Gastrocnemius medialis (tissue), 4 donors: ENCODE results near the gene MT1HL1. TPM values are rescaled to one million over a fixed set of nuclear protein-coding genes. Genes with fewer than 3 reads are reported as not detected.

Experiments used
- ATAC-seq, 2 donors: fragments of 150-250 bp; one replicate each; pipeline ENCODE4 v1.9.1; 2016
- DNase-seq, 2 donors: peaks; one replicate each; pipeline ENCODE4 v3.0.0-alpha.2; 2019
- H3K27ac ChIP-seq, 4 donors: fragments of 200-600 bp; sonication (generic); 1 replicate in 1 of 4; 2 replicates in 3 of 4; pipeline ENCODE4 v1.5.1; 2016 to 2018; ENCODE audit warnings: mild to moderate bottlenecking in 2 of 4, moderate library complexity in 1 of 4
- H3K27me3 ChIP-seq, 3 donors: fragments of 200-600 bp; sonication (generic) in 2 of 3; 1 replicate in 1 of 3; 2 replicates in 2 of 3; pipeline versions ENCODE4 v1.5.1 to v1.6.0; 2016 to 2019; ENCODE audit warnings: mild to moderate bottlenecking in 1 of 3, moderate library complexity in 1 of 3
- H3K36me3 ChIP-seq, 2 donors: fragments of 200-600 bp; sonication (generic) in 1 of 2; one replicate each; pipeline ENCODE4 v1.5.1; 2017 to 2018
- H3K4me1 ChIP-seq, 2 donors: fragments of 200-600 bp; sonication (generic) in 1 of 2; one replicate each; pipeline ENCODE4 v1.5.1; 2016 to 2017; ENCODE audit warnings: mild to moderate bottlenecking in 2 of 2
- H3K4me3 ChIP-seq, 4 donors: fragments of 200-600 bp; sonication (generic) in 3 of 4; 1 replicate in 1 of 4; 2 replicates in 3 of 4; pipeline ENCODE4 v1.5.1; 2016 to 2019; ENCODE audit warnings: mild to moderate bottlenecking in 2 of 4
- H3K9me3 ChIP-seq, 3 donors: fragments of 200-600 bp; sonication (generic) in 2 of 3; 1 replicate in 1 of 3; 2 replicates in 2 of 3; pipeline ENCODE4 v1.5.1; 2016 to 2019
- POLR2A ChIP-seq, 2 donors: fragments of 450-650 bp; IDR thresholded peaks; one replicate each; pipeline ENCODE4 v1.6.1; 2017; ENCODE audit warnings: antibody characterized with exemption in 2 of 2, mild to moderate bottlenecking in 2 of 2, moderate library complexity in 2 of 2
- in situ Hi-C, 4 donors: fragments of 200-750 bp; cut with MboI; loops; one replicate each; pipeline versions ENCODE4 v1.15.0 to v1.8.0; 2017; ENCODE audit warnings: low sequenced_read_pairs in 4 of 4
- intact Hi-C: fragments of 100-400 bp; cut with DNase I; formaldehyde crosslinking; loops from one replicate; pipeline ENCODE4 v1.15.1; 2023; ENCODE audit warnings: low total_unique reads
- total RNA-seq, 4 donors: library from RNA; depleted of rRNA; stranded (reverse); fragments of >200 nt; gene quantifications; one replicate each; pipeline versions ENCODE4 v1.1.0 to v1.2.3, GENCODE V29; 2016
- TF ChIP-seq, protein P1 (sequence below), 5 experiments: fragments of 450-650 bp in 3 of 5; fragments of 200-600 bp in 2 of 5; sonication (generic) in 2 of 5; IDR thresholded peaks in 4 of 5; conservative IDR thresholded peaks in 1 of 5; 1 replicate in 4 of 5; 2 replicates in 1 of 5; pipeline ENCODE4 v1.5.1; 2016 to 2019; ENCODE audit warnings: antibody characterized with exemption in 5 of 5, mild to moderate bottlenecking in 3 of 5, moderate library complexity in 3 of 5

Gene MT1HL1
- total RNA-seq, 4 donors from 2014 or later, result not detected

DNA sequence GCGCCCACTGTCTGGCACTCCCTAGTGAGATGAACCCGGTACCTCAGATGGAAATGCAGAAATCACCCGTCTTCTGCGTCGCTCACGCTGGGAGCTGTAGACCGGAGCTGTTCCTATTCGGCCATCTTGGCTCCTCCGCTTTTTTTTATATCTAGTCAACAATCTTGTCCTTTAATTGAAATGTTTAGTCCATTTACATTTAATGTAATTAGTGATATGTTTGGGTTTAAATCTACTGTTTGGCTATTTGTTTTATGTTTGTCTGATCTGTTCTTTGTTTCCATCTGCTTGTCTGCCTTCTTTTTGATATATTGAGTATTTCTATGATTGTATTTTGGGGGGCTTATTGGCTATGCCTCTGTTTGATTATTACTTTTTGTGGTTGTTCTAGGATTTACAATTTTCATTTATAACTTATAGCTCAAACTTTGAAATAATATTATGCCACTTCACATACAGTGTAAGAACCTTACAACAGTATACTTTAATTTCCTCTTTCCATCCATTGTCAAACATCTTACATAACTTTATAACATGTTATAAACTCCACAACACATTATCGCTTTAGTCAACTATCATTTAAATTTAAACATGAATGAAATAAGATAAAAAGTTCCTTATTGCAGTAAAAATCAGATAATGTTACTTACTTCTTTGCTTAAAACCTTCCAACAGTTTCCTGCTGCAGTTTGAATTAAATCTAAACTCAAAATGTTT is 21.3 kb upstream of the MT1HL1 start:
- H3K36me3 ChIP-seq, result no peaks in the 10 kb centered on the region
- intact Hi-C loops (no loop called here), in situ Hi-C loops (no loop called here)
- H3K27me3 ChIP-seq, result peaks cover 0 to 3% (median 0%) of the 10 kb centered on the region in 3 donors
- H3K9me3 ChIP-seq, result no peaks in the 10 kb centered on the region
- H3K27ac ChIP-seq, result no peak overlapping the region
- no peak for ATAC-seq
- no peak overlapping the region for H3K4me3 ChIP-seq
- TF ChIP-seq, protein P1, sequence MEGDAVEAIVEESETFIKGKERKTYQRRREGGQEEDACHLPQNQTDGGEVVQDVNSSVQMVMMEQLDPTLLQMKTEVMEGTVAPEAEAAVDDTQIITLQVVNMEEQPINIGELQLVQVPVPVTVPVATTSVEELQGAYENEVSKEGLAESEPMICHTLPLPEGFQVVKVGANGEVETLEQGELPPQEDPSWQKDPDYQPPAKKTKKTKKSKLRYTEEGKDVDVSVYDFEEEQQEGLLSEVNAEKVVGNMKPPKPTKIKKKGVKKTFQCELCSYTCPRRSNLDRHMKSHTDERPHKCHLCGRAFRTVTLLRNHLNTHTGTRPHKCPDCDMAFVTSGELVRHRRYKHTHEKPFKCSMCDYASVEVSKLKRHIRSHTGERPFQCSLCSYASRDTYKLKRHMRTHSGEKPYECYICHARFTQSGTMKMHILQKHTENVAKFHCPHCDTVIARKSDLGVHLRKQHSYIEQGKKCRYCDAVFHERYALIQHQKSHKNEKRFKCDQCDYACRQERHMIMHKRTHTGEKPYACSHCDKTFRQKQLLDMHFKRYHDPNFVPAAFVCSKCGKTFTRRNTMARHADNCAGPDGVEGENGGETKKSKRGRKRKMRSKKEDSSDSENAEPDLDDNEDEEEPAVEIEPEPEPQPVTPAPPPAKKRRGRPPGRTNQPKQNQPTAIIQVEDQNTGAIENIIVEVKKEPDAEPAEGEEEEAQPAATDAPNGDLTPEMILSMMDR (IDR thresholded peaks at IDR 0.05 in 4 of 5, conservative IDR thresholded peaks at IDR 0.05 in 1 of 5), result no peak
- no peak for TF ChIP-seq POLR2A (IDR thresholded peaks at IDR 0.05)
- DNase-seq, result no peak
- H3K4me1 ChIP-seq, result no peaks in the 10 kb centered on the region

DNA sequence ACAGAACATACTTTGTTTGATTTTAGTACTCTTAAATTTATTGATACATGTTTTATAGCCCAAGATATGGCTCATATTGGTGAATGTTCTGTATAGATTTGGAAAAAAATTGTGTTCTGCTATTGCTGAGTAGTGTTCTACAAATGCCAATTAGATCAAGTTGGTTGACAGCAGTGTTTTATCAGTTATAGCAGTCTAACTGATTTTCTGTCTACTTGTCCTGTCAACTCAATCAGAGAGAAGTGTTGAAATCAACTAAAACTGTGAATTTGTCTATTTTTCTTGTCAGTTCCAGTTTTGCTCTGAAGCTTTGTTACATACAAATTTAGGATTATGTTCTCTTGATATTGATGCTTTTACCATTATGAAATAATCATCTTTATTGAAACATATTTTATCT is 14.7 kb upstream of the MT1HL1 start:
- no peak for ATAC-seq
- intact Hi-C loops, result no loop called here

GRCh38 chr1:237016626-237017025 is 12.4 kb upstream of the MT1HL1 start:
- ATAC-seq (no peak), DNase-seq (no peak)
- Histone ChIP-seq H3K9me3 (no peaks in the 10 kb centered on the region), H3K36me3 (no peaks in the 10 kb centered on the region), H3K27me3 (no peaks in the 10 kb centered on the region), H3K4me3 (no peak overlapping the region), H3K27ac (no peak overlapping the region), H3K4me1 (no peaks in the 10 kb centered on the region)
- intact Hi-C loops (no loop called here), in situ Hi-C loops (no loop called here)
- TF ChIP-seq, protein P1 (IDR thresholded peaks at IDR 0.05 in 4 of 5, conservative IDR thresholded peaks at IDR 0.05 in 1 of 5), result no peak
- no peak for TF ChIP-seq POLR2A (IDR thresholded peaks at IDR 0.05)

More for the DNA sequence above, 14.7 kb upstream of the MT1HL1 start:
- no peak overlapping the region for H3K4me3 ChIP-seq
- no peak overlapping the region for H3K27ac ChIP-seq
- TF ChIP-seq, protein P1 (IDR thresholded peaks at IDR 0.05 in 4 of 5, conservative IDR thresholded peaks at IDR 0.05 in 1 of 5), result no peak
- DNase-seq, result no peak
- no peaks in the 10 kb centered on the region for H3K36me3 ChIP-seq
- no peaks in the 10 kb centered on the region for H3K9me3 ChIP-seq
- in situ Hi-C loops, result no loop called here
- no peaks in the 10 kb centered on the region for H3K4me1 ChIP-seq
- no peaks in the 10 kb centered on the region for H3K27me3 ChIP-seq

DNA sequence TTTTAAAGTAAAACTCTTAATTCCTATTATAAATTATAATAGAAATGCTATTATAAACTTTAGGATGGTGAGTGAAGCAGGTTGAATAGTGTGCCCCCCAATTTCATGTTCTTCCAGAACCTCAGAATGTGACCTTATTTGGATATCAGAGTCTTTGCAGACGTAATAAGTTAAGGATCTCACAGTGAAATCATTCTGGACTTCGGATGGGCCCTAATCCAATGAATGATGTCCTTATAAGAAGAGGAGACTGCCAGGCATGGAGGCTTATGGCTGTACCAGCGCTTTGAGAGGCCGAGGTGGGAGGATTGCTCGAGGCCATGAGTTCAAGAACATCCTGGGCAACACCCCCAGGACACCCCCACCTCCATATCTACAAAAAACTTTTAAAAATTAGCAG is 9.4 kb upstream of the MT1HL1 start:
- DNase-seq, result no peak
- H3K4me1 ChIP-seq, result no peaks in the 10 kb centered on the region
- H3K4me3 ChIP-seq, result no peak overlapping the region
- no peak for TF ChIP-seq POLR2A (IDR thresholded peaks at IDR 0.05)
- TF ChIP-seq, protein P1 (IDR thresholded peaks at IDR 0.05 in 4 of 5, conservative IDR thresholded peaks at IDR 0.05 in 1 of 5), result no peak
- no peak for ATAC-seq
- intact Hi-C loops, result no loop called here
- no peaks in the 10 kb centered on the region for H3K36me3 ChIP-seq
- in situ Hi-C loops, result no loop called here
- H3K9me3 ChIP-seq, result no peaks in the 10 kb centered on the region
- no peaks in the 10 kb centered on the region for H3K27me3 ChIP-seq
- no peak overlapping the region for H3K27ac ChIP-seq
